Mucosa of gallbladder (tissue), 1 donor: Measurements from ENCODE around the gene PTPRK. TPM values are rescaled to one million over a fixed set of nuclear protein-coding genes. Genes with fewer than 3 reads are reported as not detected.
"Not testable (repeated sequence)": the region's sequence is repeated elsewhere in the genome, so short reads cannot be mapped to it uniquely, and the experiment has no call there.

Source experiments
- DNase-seq: peaks from one replicate; pipeline ENCODE4 v3.0.0-alpha.2; 2020; ENCODE audit warnings: low spot score
- total RNA-seq: library from RNA; stranded (reverse); gene quantifications from one replicate; pipeline ENCODE4 v1.2.1, GENCODE V29; 2021
- donor health status: DM: no; HTN: no; CAD: no.

The PTPRK gene
- total RNA-seq, 1 donor from 2014 or later = 209 TPM

GRCh38 chr6:128024046-128024445, 496.4 kb downstream of the PTPRK start:
- DNase-seq = no peak

DNA sequence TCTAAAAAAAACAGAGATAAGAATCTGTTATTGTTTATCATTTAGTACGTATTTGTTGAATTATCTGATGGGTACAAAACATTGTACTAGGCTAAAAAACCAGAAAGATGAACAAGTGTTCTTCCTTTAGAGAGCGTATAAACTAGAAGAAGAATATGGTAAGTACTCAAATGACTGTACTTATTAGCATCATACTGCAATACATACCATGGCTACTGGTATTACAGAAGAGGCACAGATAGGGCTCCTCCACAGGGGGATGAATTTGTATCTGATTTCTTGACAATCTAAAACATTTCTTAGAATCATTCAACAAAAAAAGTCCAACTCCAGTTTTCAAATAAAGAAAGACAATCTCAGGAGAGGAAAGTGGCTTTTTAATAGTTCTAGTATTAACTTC, 501.6 kb downstream of the PTPRK start:
- DNase-seq = no peak

DNA sequence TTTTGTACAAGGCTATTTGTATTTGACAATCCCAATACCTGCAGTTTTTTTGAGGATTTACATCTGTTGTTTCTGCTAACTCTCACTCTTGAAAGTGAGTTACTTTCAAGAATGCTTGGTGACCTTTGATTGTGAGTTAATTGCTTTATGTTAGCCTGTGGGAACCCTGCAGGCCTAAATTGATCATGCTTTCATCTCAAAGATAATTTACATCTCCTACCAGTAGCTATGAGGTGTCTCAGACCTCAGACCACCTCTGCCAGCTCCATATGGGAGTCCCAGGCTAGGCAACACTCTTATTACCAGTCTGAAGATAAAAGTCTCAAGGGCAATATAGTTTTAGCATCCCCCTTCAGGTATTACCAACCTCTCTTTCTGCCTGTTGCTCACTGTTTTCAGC, 503.1 kb downstream of the PTPRK start:
- no peak for DNase-seq

DNA sequence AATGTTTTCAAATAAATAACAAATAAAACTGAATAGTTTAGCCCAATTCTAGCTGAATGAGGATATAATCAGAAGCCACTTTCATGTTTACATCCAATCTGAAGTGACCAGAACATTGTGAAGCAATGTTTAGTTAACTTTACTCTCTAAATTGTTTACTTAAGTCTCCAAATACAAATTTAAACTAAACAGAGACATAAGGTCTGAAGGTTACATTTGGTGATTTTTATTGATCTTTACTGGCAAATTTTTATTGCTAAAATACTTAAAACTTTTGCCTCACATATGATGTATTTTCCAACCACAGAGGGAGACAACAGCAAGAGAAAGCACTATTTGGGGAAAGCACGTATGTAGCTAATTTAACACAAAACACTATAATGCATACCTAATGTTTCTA, 512.7 kb downstream of the PTPRK start:
- DNase-seq = no peak

DNA sequence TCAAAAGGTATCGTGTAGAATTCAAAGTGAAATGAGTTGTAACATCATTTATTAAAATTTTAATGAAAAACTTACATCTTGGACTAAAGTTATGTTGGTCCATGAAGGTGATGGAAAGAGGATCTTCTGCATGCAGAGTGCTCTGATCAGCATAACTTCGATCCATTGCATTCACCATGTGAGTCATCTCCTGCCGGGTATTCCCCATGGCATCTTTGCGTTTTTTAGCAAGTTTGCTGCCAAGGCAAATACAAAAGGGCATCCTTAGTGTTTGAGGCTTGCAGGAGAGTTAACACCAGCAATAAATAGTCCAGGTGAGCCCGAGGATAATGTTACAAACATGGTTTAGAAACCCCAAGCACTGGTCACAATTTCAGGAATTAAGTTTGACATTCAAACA, 515.4 kb downstream of the PTPRK start:
- DNase-seq = peak; percentile 14

DNA sequence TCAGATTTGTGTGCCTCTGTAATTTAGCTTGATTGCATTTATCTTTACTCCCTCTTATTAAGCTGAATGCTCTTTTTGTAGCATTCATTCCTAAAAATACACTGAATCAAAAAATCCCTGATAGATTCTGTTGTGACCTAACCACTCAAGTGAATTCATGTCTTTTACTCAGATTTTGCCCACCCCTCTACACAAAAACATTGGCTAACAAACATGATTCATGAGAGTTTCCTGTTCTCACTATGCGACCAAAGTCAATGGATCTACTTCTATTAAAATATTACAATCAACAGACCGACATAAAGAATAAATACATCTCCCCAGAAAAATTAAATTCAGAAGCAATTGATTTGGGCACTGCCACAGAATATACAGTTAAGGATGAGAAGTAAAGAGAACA, 520.0 kb downstream of the PTPRK start:
- DNase-seq = no peak

- DNase-seq = no peak
Measured at GRCh38 chr6:127998985-127999384, 521.4 kb downstream of the PTPRK start.

DNA sequence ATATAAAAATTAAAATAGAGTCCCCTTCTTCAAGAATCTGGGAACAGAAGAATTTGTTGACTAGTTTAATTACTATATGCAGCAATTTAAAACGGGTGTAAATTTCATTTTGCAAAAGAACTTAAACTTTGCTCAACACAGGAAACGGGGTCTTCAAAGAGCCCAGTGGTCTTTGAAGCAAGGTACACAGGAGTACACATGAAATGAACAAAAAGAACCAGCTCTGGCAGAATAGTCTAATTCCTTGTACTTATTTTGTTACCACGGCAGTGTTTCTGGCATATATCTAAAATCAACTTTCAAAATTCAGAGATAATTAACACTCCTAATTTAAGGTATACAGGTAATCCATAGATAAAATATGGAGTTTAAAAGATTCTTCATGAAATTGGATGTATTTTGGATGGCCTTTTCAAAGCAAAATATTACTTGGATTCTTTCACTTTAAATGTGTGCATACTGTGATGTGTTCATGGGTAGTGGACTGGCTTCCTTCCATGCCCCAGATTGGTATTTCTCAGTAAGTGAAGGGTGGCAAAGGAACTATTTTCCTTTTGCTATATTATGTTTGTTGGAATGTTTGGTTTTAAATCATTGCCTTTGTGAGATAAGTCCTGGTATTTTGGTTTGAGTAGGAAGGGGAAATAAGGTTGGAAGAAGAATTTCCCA, 522.8 kb downstream of the PTPRK start:
- DNase-seq = no peak

GRCh38 chr6:127996925-127997324, 523.5 kb downstream of the PTPRK start:
- DNase-seq = no peak

DNA sequence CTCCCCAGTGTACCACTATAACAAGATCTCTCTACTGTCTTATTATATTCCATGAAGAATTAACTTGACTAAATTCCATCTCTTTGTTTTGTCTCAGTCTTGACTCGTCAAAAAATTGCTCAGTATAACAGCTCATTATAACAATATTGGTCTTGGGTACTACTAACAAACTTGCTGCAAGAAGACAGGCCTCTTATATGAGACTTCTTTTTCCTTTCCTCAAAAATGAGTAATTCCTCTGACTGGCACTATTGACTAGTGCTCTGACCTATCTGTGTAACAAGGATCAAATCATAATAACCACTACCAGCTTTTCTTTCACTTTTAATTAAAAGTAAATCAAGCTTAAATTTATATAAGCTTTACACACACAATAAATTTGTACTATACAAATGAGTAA, 528.3 kb downstream of the PTPRK start:
- no peak for DNase-seq

- DNase-seq = no peak
Measured at GRCh38 chr6:127990074-127990473, 530.3 kb downstream of the PTPRK start.

DNA sequence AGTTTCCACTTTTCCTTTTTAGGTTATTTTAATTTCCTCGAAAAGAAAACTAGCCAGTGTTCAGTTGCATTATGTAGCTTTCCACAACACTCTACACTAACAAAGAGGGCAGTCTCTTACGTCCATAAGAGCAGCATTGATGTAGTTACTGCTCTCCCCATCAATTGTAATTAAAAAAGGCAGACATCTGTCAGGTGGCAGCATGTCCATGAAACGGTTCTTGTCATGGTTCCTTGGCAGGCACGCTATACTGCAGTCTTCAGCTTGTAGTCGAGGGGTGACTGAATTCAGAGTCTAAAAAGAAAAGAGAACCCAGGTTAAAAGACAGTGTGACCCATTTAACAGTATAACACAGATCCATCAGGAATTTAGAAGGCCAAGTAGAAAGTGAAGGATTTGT, 539.4 kb downstream of the PTPRK start:
- no peak for DNase-seq

GRCh38 chr6:127978185-127978584, 542.2 kb downstream of the PTPRK start:
- not testable (repeated sequence) for DNase-seq

GRCh38 chr6:127976796-127977195, 543.6 kb downstream of the PTPRK start:
- no peak for DNase-seq

DNA sequence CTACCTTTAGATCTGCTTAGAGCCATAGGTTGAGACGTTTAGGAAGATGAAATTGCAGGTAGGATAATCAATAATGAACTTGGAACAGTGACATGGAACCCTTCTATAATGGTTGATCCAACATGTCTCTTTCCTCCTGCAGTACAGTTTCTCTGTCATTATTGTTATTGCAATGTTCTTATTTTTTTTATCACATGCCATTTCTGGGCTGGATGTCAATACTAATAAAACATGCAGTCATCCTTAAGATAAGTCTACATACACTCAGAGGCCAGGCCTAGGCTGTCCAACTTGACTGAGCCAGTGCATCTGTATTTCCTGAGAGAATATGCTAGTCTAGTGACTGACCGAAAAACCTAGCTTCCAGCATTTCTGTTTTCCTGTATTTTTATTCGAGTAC, 544.3 kb downstream of the PTPRK start:
- no peak for DNase-seq

DNA sequence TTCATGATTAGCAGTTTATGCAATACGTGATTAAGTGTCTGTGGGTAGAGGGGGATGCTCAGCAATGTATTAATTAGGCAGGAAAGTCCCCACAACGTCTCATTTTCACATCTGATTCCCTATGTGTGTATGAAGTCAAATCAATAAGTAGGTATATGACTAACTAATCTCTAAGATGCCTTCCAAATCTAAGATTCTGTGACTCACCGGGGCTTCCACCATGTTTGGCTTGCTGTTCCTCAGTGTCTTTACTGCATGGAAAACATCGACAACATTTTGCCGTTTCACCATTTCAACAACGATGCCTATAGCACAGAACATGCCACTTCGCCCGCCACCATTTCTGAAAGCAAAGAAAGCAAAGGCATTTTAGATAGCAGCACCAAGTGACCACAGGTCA, 547.6 kb downstream of the PTPRK start:
- DNase-seq = no peak

GRCh38 chr6:127971945-127972391, 548.4 kb downstream of the PTPRK start:
- DNase-seq = no peak

DNA sequence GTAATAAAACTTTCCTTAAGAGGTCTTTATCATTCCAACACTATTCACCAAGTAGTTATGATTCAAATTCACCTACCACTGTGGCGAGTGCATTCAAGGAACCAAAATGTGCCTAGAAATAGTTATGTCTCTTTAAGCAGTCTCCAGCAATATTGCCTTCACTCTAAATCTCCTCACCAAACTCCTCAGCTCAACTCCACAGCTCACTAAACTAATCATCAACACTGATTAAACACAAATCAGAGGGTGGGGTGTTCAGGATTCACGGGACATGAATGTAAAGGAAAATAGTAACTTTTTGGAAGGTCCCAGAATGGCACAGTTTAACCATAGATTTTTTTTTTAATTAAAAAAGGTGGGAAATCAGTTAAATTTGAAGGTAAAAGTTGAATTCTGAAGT, 549.0 kb downstream of the PTPRK start:
- no peak for DNase-seq

- DNase-seq = no peak
Measured at GRCh38 chr6:127969701-127970100, 550.7 kb downstream of the PTPRK start.

DNA sequence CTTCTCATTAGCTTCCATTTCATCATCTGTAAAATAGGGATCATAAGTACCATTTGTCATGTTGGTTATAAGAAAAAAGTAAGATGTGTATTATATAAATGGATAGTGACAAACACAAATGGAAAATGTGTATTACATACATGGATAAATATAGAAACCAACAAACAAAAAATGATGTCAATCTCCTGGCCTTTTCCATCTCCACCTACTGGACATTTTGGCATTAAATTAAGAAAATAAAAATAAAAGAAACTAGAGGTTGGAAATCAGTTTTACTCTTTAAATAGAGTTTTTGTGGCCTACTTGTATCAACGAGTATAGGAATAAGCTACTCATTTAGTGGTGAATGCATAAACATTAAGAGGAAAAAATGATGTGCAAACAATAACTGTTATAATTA, 552.0 kb downstream of the PTPRK start:
- no peak for DNase-seq

DNA sequence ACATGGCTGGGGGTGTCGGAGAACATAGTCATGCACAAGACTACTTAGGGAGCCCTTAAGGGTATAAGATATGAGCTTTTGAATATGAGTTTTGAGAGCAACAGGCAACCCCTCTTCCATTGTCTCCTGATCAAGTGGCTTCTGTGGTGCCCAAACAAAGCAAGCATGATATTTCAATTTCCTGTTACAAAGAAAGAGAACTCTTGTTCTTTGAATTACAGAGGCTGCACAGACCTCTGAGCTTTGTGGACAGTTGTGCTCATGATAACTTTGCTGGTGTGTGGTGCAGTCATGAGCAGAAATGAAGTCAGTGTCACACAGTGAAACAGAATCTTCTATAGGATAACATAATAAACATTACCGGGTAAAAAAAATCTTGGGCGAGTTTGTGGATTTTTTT, 552.7 kb downstream of the PTPRK start:
- DNase-seq = no peak

DNA sequence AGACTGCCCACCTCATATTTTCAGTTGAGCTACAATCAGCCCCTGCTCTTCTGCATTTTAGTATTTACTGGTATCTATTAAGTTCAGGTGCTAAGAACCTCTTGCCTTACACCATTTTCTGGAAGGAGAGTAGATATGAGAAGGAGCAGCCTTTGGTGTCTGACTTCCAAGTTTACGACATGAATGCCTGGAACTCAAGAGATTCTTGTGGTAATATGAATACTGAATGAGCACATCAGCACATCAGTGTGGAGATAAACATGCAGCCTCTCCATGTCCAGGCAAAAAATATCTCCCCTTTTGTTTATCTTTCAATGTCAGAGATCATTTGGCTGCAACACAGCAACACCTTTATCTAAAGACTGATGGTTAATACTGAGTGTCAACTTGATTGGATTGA, 553.8 kb downstream of the PTPRK start:
- DNase-seq = no peak

- no peak for DNase-seq
Measured at GRCh38 chr6:127963495-127963894, 556.9 kb downstream of the PTPRK start.

- no peak for DNase-seq
Measured at GRCh38 chr6:127959869-127960268, 560.5 kb downstream of the PTPRK start.
